Measurements from ENCODE around the gene NTHL1. TPM values are rescaled to one million over a fixed set of nuclear protein-coding genes. Genes with fewer than 3 reads are reported as not detected.

The NTHL1 gene
- total and polyA plus RNA-seq, 2 of the 8 experiments (the other 6 are each of a cell fraction or from before 2014, with no cell fraction given), result 70.9 to 150 TPM

GRCh38 chr16:2003827-2004641 lies 43.6 kb downstream of the NTHL1 start (continued):
- TF ChIP-seq CREB1 (IDR thresholded peaks at IDR 0.05) (peak; percentile 69; the same call in 1 of the 2 replicates), KDM4A (IDR thresholded peaks at IDR 0.05; ENCODE audit: low read depth, low read length, severe bottlenecking) (no peak), EGR1 (IDR thresholded peaks at IDR 0.05; ENCODE audit: borderline replicate concordance, low read depth, low read length) (peak; percentile 56; the same call in 1 of the 2 replicates), SIRT6 (IDR thresholded peaks at IDR 0.05; ENCODE audit: low read length) (no peak), RBBP5 (IDR thresholded peaks at IDR 0.05; ENCODE audit: borderline replicate concordance, low read depth, low read length) (no peak), NANOG (IDR thresholded peaks at IDR 0.05; ENCODE audit: insufficient read depth, low read depth, low read length, poor library complexity, severe bottlenecking) (peak; percentile 1), POU5F1 (IDR thresholded peaks at IDR 0.05; ENCODE audit: low read depth, low read length) (no peak), CBX5 (IDR thresholded peaks at IDR 0.05; ENCODE audit: low read depth, low read length) (no peak), ATF3 (IDR thresholded peaks at IDR 0.05; ENCODE audit: insufficient read depth, low read depth, low read length) (peak; percentile 54; the same call in 1 of the 2 replicates), RNF2 (IDR thresholded peaks at IDR 0.05; ENCODE audit: borderline replicate concordance, low read depth, low read length, missing control alignments, poor library complexity, severe bottlenecking) (no peak), BRCA1 (IDR thresholded peaks at IDR 0.05; ENCODE audit: low read depth, low read length) (no peak)

All from H1 (cell line).